Right lobe of liver (tissue), 6 donors: Measurements from ENCODE around the gene PRIM2. TPM values are rescaled to one million over a fixed set of nuclear protein-coding genes. Genes with fewer than 3 reads are reported as not detected.

Experiments
- ATAC-seq, 4 donors: fragments of 200-7000 bp; cut with Tn5 transposase; one replicate each; pipeline ENCODE4 v1.9.1; 2020; ENCODE audit warnings: mild to moderate bottlenecking in 4 of 4, moderate library complexity in 4 of 4
- DNase-seq, 3 donors: peaks; one replicate each; pipeline ENCODE4 v3.0.0-alpha.2; 2020
- H3K27ac ChIP-seq, 3 donors: fragments of 200-600 bp; one replicate each; pipeline ENCODE4 v1.8.0; 2022
- H3K27me3 ChIP-seq, 2 donors: fragments of 200-600 bp; one replicate each; pipeline ENCODE4 v1.8.0; 2022
- H3K36me3 ChIP-seq, 4 donors: fragments of 200-600 bp; sonication (generic) in 1 of 4; one replicate each; pipeline versions ENCODE4 v1.5.1 to v1.8.0; 2017 to 2022; ENCODE audit warnings: control low read depth in 1 of 4
- H3K4me1 ChIP-seq, 4 donors: fragments of 200-600 bp; sonication (generic) in 1 of 4; one replicate each; pipeline versions ENCODE4 v1.5.1 to v1.8.0; 2017 to 2022; ENCODE audit warnings: control low read depth in 1 of 4
- H3K4me3 ChIP-seq, 3 donors: fragments of 200-600 bp; one replicate each; pipeline ENCODE4 v1.8.0; 2022
- H3K9me3 ChIP-seq, 4 donors: fragments of 200-600 bp; sonication (generic) in 1 of 4; one replicate each; pipeline versions ENCODE4 v1.5.1 to v1.8.0; 2017 to 2022; ENCODE audit warnings: control low read depth in 1 of 4
- POLR2A ChIP-seq: fragments of 450-650 bp; IDR thresholded peaks from one replicate; pipeline ENCODE4 v1.6.1; 2017; ENCODE audit warnings: antibody characterized with exemption, mild to moderate bottlenecking
- WGBS: methylation state at CpG from one replicate; pipeline ENCODE4 v1.1.6; 2018; ENCODE audit warnings: low coverage, low lambda C conversion rate; ENCODE audit not compliant: insufficient coverage; ENCODE audit errors: missing lambda C conversion rate; 5-methylcytosine and 5-hydroxymethylcytosine counted together
- intact Hi-C, 2 donors: fragments of 100-400 bp; cut with DNase I; formaldehyde crosslinking; loops; one replicate each; pipeline versions ENCODE4 v1.11.2 to v1.14.1; 2022
- total RNA-seq, 6 experiments: library from RNA; depleted of rRNA in 2 of 6; stranded (reverse); fragments of >200 nt in 2 of 6; fragmentation: NEBNext Ultra II Directional in 3 of 6; extraction: Animal tissue kit (Norgen Biotek cat#: 25700) in 3 of 6; gene quantifications; one replicate each; pipeline versions ENCODE4 v1.1.0 to v1.2.4, GENCODE V29; 2016 to 2023
- TF ChIP-seq, protein P1 (sequence below), 4 donors: fragments of 200-600 bp in 3 of 4; fragments of 450-650 bp in 1 of 4; IDR thresholded peaks; one replicate each; pipeline versions ENCODE4 v1.5.1 to v1.8.0; 2016 to 2022; ENCODE audit warnings: antibody characterized with exemption in 4 of 4, mild to moderate bottlenecking in 2 of 4
- donor health status: DM: no; HTN: yes; CAD: no.
- donor health status: DM: no; HTN: no; CAD: no.
- donor health status: DM: no; HTN: no; CAD: no.
- donor health status: DM: no; HTN: yes; CAD: no.
- donor health status: DM: no; HTN: yes; CAD: no.

Gene PRIM2
- total RNA-seq, 6 experiments from 2014 or later: 2.8 to 5.8 (median 3.7) TPM

DNA sequence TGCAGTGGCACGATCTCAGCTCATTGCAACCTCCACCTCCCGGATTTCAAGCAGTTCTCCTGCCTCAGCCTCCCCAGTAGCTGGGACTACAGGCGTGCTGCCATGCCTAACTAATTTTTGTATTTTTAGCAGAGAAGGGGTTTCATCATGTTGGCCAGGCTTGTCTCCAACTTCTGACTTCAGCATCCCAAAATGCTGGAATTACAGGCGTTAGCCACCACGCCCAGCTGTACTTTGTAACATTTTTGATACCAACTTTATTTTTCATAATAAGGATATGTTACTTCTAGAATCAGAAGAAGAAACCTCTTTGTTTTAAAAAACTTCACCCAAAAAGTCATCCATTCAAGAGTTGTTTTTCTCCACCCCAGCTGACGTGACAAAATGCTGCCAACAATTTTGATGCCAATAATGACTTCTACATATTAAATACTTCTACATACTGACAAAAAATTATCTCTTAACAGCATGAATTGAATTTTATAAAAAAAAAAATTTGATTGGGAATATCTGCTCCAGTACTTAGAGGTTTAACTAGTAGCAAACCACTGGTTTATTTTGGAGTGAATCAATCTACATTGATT, 22.5 kb upstream of the PRIM2 start:
- Histone ChIP-seq H3K27me3 (no peaks in the 10 kb centered on the region), H3K9me3 (no peaks in the 10 kb centered on the region), H3K36me3 (no peaks in the 10 kb centered on the region), H3K4me1 (no peaks in the 10 kb centered on the region), H3K27ac (no peak overlapping the region), H3K4me3 (no peak overlapping the region)
- TF ChIP-seq, protein P1, sequence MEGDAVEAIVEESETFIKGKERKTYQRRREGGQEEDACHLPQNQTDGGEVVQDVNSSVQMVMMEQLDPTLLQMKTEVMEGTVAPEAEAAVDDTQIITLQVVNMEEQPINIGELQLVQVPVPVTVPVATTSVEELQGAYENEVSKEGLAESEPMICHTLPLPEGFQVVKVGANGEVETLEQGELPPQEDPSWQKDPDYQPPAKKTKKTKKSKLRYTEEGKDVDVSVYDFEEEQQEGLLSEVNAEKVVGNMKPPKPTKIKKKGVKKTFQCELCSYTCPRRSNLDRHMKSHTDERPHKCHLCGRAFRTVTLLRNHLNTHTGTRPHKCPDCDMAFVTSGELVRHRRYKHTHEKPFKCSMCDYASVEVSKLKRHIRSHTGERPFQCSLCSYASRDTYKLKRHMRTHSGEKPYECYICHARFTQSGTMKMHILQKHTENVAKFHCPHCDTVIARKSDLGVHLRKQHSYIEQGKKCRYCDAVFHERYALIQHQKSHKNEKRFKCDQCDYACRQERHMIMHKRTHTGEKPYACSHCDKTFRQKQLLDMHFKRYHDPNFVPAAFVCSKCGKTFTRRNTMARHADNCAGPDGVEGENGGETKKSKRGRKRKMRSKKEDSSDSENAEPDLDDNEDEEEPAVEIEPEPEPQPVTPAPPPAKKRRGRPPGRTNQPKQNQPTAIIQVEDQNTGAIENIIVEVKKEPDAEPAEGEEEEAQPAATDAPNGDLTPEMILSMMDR (IDR thresholded peaks at IDR 0.05): no peak
- ATAC-seq: no peak
- 60% methylated on average over 5 of the region's 6 CpGs for WGBS
- intact Hi-C loops: no loop called here
- no peak for DNase-seq

DNA sequence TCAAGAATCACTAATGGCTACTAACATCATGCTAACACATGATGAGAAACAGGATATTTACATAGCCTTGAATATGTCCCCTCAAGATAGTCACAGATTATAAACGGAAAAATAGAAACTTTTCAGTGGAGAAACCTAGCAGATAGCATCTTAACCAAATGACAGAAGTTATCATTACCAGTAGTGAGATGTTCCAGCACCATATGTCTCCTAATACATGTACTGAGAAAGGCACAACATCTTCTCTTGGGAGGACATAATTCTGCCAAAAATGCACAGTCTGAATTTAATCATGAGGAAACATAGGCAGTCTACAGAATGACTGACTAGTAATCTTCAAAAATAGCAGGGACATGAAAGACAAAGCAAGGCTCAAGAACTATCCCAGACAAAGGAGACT, 19.9 kb upstream of the PRIM2 start:
- no peaks in the 10 kb centered on the region for H3K9me3 ChIP-seq
- 21% methylated on average over 1 of the region's 1 CpG for WGBS
- no peaks in the 10 kb centered on the region for H3K4me1 ChIP-seq
- DNase-seq (no peak), ATAC-seq (no peak)
- H3K27ac ChIP-seq: no peak overlapping the region
- no peaks in the 10 kb centered on the region for H3K27me3 ChIP-seq
- no peaks in the 10 kb centered on the region for H3K36me3 ChIP-seq
- intact Hi-C loops: no loop called here
- TF ChIP-seq, protein P1 (IDR thresholded peaks at IDR 0.05): no peak
- no peak for TF ChIP-seq POLR2A
- H3K4me3 ChIP-seq: no peak overlapping the region

DNA sequence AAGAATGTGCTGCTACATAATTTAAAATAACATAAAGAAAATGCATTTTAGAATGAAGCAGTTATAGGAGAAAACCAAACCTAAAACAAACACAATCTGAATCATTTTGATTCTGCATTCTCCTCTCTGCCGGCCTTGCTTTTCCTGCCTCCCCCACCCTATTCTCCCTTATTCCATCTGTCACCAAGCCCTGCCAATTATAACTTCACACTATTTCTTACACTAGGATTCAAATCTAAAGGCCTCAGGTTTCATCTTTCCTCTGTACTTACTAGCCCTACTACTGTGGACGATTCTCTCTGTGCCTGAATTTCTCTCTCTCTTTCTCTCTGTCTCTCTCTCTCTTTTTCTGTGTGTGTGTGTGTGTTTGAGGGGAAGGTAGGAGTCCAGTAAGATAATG, 18.7 kb upstream of the PRIM2 start:
- no peak for ATAC-seq
- TF ChIP-seq, protein P1 (IDR thresholded peaks at IDR 0.05): no peak
- TF ChIP-seq POLR2A: no peak

DNA sequence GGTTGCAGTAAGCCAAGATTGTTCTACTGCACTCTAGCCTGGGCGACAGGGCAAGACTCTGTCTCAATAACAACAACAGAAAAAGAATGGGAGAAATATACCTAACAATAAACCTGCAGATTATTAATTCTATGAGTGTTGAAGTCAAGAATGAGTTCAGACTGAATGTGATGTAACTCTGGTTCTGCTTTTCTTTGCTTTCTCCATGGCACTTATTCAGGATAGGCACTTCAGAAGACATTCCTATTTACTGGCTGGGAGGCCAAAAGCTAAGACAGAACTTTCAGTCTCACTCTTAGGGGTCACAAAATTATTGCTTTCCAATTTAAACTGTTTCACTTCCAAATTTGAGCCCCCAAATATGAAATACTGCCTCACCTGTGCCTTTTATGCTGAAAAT, 15.7 kb upstream of the PRIM2 start:
- WGBS: 57% methylated on average over 1 of the region's 1 CpG
- Histone ChIP-seq H3K4me3 (no peak overlapping the region), H3K9me3 (no peaks in the 10 kb centered on the region), H3K27me3 (no peaks in the 10 kb centered on the region), H3K4me1 (no peaks in the 10 kb centered on the region), H3K27ac (no peak overlapping the region), H3K36me3 (no peaks in the 10 kb centered on the region)
- ATAC-seq (no peak), DNase-seq (no peak)
- no peak for TF ChIP-seq POLR2A
- TF ChIP-seq, protein P1 (IDR thresholded peaks at IDR 0.05): no peak
- intact Hi-C loops: no loop called here

More for the DNA sequence above, 18.7 kb upstream of the PRIM2 start:
- intact Hi-C loops: no loop called here
- Histone ChIP-seq H3K9me3 (no peaks in the 10 kb centered on the region), H3K4me3 (no peak overlapping the region), H3K4me1 (no peaks in the 10 kb centered on the region), H3K36me3 (no peaks in the 10 kb centered on the region), H3K27ac (no peak overlapping the region), H3K27me3 (no peaks in the 10 kb centered on the region)
- no peak for DNase-seq
- WGBS: 58% methylated on average over 2 of the region's 2 CpGs

DNA sequence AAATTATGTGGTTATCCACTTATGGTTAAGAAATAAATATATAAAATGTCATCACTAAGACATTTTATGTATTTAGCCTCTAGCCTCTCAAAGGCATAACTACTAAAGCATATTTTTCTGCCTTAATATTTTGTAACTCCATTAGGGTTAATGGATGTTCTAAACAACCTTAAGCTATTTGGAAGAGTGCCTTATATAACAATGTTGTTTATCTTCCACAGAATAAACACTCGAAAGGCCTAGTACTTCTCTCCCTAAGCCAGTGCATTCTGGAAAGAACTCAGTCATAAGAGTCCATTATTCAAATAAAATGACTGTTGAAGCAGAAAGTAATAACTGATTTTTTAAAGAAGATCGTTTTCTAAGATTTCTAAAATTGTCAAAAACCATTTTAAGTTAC, 15.0 kb upstream of the PRIM2 start:
- WGBS: 31% methylated on average over 2 of the region's 2 CpGs
- Histone ChIP-seq H3K4me3 (no peak overlapping the region), H3K4me1 (no peaks in the 10 kb centered on the region), H3K27me3 (no peaks in the 10 kb centered on the region), H3K36me3 (no peaks in the 10 kb centered on the region), H3K27ac (no peak overlapping the region), H3K9me3 (no peaks in the 10 kb centered on the region)
- ATAC-seq: peak in 2 of 4 donors; percentile 54 to 57
- DNase-seq: no peak
- intact Hi-C loops: no loop called here
- no peak for TF ChIP-seq POLR2A
- TF ChIP-seq, protein P1 (IDR thresholded peaks at IDR 0.05): no peak
